IPS-18a (cell line): ENCODE results near the gene PNP.

Experiments
- H3K27ac ChIP-seq: one replicate; pipeline ENCODE4 v1.5.1; 2013; ENCODE audit warnings: low read length
- H3K27me3 ChIP-seq: one replicate; pipeline ENCODE4 v1.6.1; 2013; ENCODE audit warnings: mild to moderate bottlenecking, low read length; ENCODE audit not compliant: control insufficient read depth, insufficient read depth
- H3K36me3 ChIP-seq: one replicate; pipeline ENCODE4 v1.6.1; 2013; ENCODE audit warnings: low read depth, low read length; ENCODE audit not compliant: control insufficient read depth
- H3K4me1 ChIP-seq: one replicate; pipeline ENCODE4 v1.6.1; 2013; ENCODE audit warnings: low read depth, low read length; ENCODE audit not compliant: control insufficient read depth
- H3K4me3 ChIP-seq: one replicate; pipeline ENCODE4 v1.5.1; 2013; ENCODE audit warnings: low read length
- H3K9ac ChIP-seq: one replicate; pipeline ENCODE4 v1.6.1; 2013; ENCODE audit warnings: mild to moderate bottlenecking, low read length, moderate library complexity
- H3K9me3 ChIP-seq: one replicate; pipeline ENCODE4 v1.6.1; 2013; ENCODE audit warnings: low read depth, low read length; ENCODE audit not compliant: control insufficient read depth

PNP gene

GRCh38 chr14:20524027-20524426, 54.8 kb downstream of the PNP start:
- Histone ChIP-seq H3K4me3 (no peak overlapping the region), H3K4me1 (no peaks in the 10 kb centered on the region), H3K9ac (no peak overlapping the region), H3K27ac (no peak overlapping the region), H3K36me3 (no peaks in the 10 kb centered on the region), H3K9me3 (no peaks in the 10 kb centered on the region), H3K27me3 (no peaks in the 10 kb centered on the region)
